Stimulated activated naive CD4-positive, alpha-beta T cell treated with Interleukin-2 at 50 U/mL for 16 hours (primary cell): Measurements from ENCODE around the gene MYO18A.
"Not testable (repeated sequence)": the region's sequence is repeated elsewhere in the genome, so short reads cannot be mapped to it uniquely, and the experiment has no call there.

ENCODE experiments used
- DNase-seq: peaks from one replicate; lab custom pipeline; 2025; lab: John Stamatoyannopoulos, UW

MYO18A gene

GRCh38 chr17:29102046-29102445 lies 78.2 kb downstream of the MYO18A start:
- DNase-seq, result no peak

- DNase-seq, result no peak
Observed at GRCh38 chr17:29100296-29100695, 79.9 kb downstream of the MYO18A start.

- no peak for DNase-seq
Observed at GRCh38 chr17:29099527-29099926, 80.7 kb downstream of the MYO18A start.

- DNase-seq, result no peak
Observed at GRCh38 chr17:29096094-29096493, 84.1 kb downstream of the MYO18A start.

GRCh38 chr17:29095439-29095838 lies 84.8 kb downstream of the MYO18A start:
- DNase-seq, result no peak

GRCh38 chr17:29094101-29094708 lies 86.0 kb downstream of the MYO18A start:
- DNase-seq, result no peak

GRCh38 chr17:29093090-29093871 lies 86.9 kb downstream of the MYO18A start:
- no peak for DNase-seq

GRCh38 chr17:29091606-29092289 lies 88.5 kb downstream of the MYO18A start:
- no peak for DNase-seq

GRCh38 chr17:29090750-29091605 lies 89.2 kb downstream of the MYO18A start:
- DNase-seq, result no peak

- no peak for DNase-seq
Observed at GRCh38 chr17:29090108-29090507, 90.1 kb downstream of the MYO18A start.

- no peak for DNase-seq
Observed at GRCh38 chr17:29089601-29090044, 90.6 kb downstream of the MYO18A start.

- DNase-seq, result not testable (repeated sequence)
Observed at GRCh38 chr17:29088782-29089181, 91.4 kb downstream of the MYO18A start.

GRCh38 chr17:29086628-29087332 lies 93.4 kb downstream of the MYO18A start:
- DNase-seq, result no peak

- no peak for DNase-seq
Observed at GRCh38 chr17:29085223-29085622, 95.0 kb downstream of the MYO18A start.

GRCh38 chr17:29084541-29085146 lies 95.6 kb downstream of the MYO18A start:
- no peak for DNase-seq

- DNase-seq, result no peak
Observed at GRCh38 chr17:29080965-29081364, 99.2 kb downstream of the MYO18A start.

GRCh38 chr17:29080323-29080722 lies 99.9 kb downstream of the MYO18A start:
- no peak for DNase-seq

GRCh38 chr17:29079887-29080286 lies 100.3 kb downstream of the MYO18A start:
- no peak for DNase-seq

GRCh38 chr17:29079433-29079832 lies 100.8 kb downstream of the MYO18A start:
- DNase-seq, result no peak

GRCh38 chr17:29078183-29079045 lies 101.8 kb downstream of the MYO18A start:
- DNase-seq, result no peak
